Measurements from ENCODE around the gene STK17A.

DNA sequence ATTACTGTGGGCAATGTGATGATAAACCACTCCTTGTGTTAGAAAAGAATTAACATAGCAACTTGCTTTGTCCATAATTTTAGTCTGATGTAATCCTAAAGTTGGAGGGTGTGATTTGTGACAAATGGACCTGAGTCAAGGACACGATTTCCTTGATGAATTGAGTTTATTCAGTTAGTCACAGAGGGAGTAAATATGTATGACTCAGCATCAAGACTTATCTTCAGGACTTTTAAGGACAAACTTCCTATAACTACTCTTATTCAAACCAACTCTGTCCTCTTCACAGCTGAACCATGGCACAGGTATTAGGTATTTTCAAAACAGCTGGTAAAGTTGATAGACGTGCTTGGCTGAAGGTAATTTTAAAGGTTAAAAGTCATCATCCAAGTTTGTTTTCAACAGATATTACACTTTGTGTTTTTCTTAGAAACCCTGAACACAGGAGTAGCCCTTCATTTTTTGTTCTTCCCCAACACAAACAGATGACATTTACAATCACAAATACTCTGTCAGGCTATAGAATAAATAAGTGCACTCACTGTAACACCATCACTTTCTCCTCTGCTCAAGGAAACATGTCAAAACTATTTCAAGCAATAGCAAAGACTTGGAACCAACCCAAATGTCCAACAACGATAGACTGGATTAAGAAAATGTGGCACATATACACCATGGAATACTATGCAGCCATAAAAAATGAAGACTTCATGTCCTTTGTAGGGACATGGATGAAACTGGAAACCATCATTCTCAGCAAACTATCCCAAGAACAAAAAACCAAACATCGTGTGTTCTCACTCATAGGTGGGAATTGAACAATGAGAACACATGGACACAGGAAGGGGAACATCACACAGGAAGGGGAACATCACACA, 91.9 kb downstream of the STK17A start:
- TF ChIP-seq MYC (IDR thresholded peaks at IDR 0.05; ENCODE audit: low read depth, low read length) (no peak), POLR2A (IDR thresholded peaks at IDR 0.05; ENCODE audit: extremely low read depth, insufficient read length) (no peak)
- TF ChIP-seq, protein P1, sequence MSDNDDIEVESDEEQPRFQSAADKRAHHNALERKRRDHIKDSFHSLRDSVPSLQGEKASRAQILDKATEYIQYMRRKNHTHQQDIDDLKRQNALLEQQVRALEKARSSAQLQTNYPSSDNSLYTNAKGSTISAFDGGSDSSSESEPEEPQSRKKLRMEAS (IDR thresholded peaks at IDR 0.05; ENCODE audit: low read depth, low read length) = no peak

Measured in NB4 (cell line).